ENCODE results near the gene ZNF407.

ZNF407 gene

DNA sequence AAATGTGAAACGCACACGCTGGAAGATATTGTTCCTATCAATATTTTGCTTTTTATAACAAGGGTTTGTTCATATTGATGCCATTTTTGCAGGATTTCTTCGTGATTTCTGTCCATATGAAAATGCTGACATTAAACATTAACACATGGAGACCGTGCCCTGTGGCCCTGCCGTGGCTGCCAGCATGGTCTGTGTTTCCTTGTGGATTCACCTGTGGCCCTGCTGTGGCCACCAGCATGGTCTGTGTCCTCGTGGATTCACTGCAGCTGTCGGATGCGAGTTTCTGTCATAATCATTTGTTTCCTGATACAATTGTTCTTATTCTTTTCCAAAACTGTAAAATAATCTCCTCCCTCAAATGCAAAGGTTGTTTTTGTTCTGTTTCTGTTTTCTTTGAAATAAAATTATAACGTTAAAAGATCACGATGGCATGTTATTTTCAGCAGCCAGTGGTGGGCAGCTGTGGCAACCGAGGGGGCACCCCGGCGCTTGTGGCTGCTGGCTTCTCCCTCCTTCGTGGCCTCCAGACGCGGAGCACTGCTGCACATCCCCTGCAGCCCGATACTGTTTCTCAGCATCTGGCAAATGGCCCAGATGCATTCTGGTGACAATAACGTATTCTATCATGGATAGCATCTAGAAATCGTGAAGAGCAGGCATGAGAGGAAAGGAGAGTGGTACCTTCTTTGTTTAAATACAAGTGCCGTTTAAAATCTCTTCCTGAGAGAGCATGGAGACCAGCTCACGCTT lies 467.8 kb downstream of the ZNF407 start:
- no peak for TF ChIP-seq EZH2phosphoT487 (conservative IDR thresholded peaks at IDR 0.05; ENCODE audit: low read length)
- TF ChIP-seq, protein P1, sequence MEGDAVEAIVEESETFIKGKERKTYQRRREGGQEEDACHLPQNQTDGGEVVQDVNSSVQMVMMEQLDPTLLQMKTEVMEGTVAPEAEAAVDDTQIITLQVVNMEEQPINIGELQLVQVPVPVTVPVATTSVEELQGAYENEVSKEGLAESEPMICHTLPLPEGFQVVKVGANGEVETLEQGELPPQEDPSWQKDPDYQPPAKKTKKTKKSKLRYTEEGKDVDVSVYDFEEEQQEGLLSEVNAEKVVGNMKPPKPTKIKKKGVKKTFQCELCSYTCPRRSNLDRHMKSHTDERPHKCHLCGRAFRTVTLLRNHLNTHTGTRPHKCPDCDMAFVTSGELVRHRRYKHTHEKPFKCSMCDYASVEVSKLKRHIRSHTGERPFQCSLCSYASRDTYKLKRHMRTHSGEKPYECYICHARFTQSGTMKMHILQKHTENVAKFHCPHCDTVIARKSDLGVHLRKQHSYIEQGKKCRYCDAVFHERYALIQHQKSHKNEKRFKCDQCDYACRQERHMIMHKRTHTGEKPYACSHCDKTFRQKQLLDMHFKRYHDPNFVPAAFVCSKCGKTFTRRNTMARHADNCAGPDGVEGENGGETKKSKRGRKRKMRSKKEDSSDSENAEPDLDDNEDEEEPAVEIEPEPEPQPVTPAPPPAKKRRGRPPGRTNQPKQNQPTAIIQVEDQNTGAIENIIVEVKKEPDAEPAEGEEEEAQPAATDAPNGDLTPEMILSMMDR (IDR thresholded peaks at IDR 0.05; ENCODE audit: insufficient read depth, low read length, poor library complexity, severe bottlenecking) = no peak
- Histone ChIP-seq H4K20me1 (ENCODE audit: low read depth, low read length) (no peaks in the 10 kb centered on the region), H3K9me3 (ENCODE audit: insufficient read depth, low read length) (no peaks in the 10 kb centered on the region), H3K27ac (ENCODE audit: low read depth, low read length) (no peak overlapping the region), H3F3A (ENCODE audit: insufficient read depth) (no peaks in the 10 kb centered on the region), H3K27me3 (ENCODE audit: low read length) (no peaks in the 10 kb centered on the region), H3K9me2 (replicated peaks; ENCODE audit: insufficient read depth, low read length) (no peaks in the 10 kb centered on the region), H3K36me3 (ENCODE audit: low read length) (no peaks in the 10 kb centered on the region), H3K79me2 (ENCODE audit: insufficient read depth, low read length) (no peaks in the 10 kb centered on the region), H3K4me2 (ENCODE audit: low read depth, low read length, poor library complexity, severe bottlenecking) (no peak overlapping the region), H2AFZ (ENCODE audit: low read depth, low read length, severe bottlenecking) (no peak overlapping the region), H3K4me3 (ENCODE audit: insufficient read depth, low read length, poor library complexity, severe bottlenecking) (no peak overlapping the region), H3K9ac (ENCODE audit: low read length) (no peak overlapping the region)

DNA sequence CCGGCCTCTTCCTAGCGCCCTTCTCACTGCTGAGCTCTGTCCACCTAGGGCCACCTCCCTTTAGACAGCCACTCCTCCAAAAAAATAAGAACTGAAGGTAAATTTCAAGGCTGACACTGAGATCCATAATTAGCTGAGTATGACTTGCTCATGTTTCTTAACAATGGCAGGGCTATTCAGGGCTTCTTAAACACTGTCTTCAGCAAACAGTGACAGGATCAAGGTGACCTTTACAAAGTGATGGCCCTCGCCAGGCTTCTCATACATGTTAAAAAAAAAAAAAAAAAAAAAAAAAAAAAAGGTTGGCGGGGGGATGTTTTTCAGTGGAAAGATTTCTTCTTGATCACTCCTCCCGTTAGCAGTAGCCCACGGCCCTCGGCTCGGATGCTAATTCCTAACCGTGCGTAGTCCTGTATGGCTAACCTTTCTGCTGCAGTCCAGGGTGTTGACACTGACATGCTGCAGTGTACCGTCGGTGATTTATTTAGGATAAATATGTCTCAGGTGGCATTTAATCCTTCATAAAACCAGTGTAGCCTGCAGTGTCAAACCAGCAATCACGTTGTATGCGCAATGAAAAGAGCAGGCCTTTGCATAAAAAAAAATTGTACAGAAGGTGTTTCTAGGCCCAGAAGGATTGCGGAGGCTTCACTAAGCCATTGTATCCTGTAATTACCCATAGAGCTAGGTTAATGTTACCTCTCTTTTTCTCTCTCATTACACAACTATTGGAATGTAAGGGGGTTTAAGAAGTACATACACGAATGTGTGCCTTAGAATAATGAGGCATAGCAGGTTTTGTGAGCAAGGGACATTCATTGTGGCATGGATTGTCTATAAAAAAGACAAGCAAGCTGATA lies 468.6 kb downstream of the ZNF407 start:
- H3K36me3 ChIP-seq (ENCODE audit: low read length) = no peaks in the 10 kb centered on the region
- no peaks in the 10 kb centered on the region for H3K27me3 ChIP-seq (ENCODE audit: low read length)
- H3K4me2 ChIP-seq (ENCODE audit: low read depth, low read length, poor library complexity, severe bottlenecking) = no peak overlapping the region
- H3K9me2 ChIP-seq (replicated peaks; ENCODE audit: insufficient read depth, low read length) = no peaks in the 10 kb centered on the region
- TF ChIP-seq EZH2phosphoT487 (conservative IDR thresholded peaks at IDR 0.05; ENCODE audit: low read length) = no peak
- TF ChIP-seq, protein P1 (IDR thresholded peaks at IDR 0.05; ENCODE audit: insufficient read depth, low read length, poor library complexity, severe bottlenecking) = no peak
- H4K20me1 ChIP-seq (ENCODE audit: low read depth, low read length) = no peaks in the 10 kb centered on the region
- H3F3A ChIP-seq (ENCODE audit: insufficient read depth) = no peaks in the 10 kb centered on the region
- H3K4me3 ChIP-seq (ENCODE audit: insufficient read depth, low read length, poor library complexity, severe bottlenecking) = no peak overlapping the region
- H3K9ac ChIP-seq (ENCODE audit: low read length) = no peak overlapping the region
- H2AFZ ChIP-seq (ENCODE audit: low read depth, low read length, severe bottlenecking) = no peak overlapping the region
- H3K79me2 ChIP-seq (ENCODE audit: insufficient read depth, low read length) = no peaks in the 10 kb centered on the region
- H3K9me3 ChIP-seq (ENCODE audit: insufficient read depth, low read length) = no peaks in the 10 kb centered on the region
- no peak overlapping the region for H3K27ac ChIP-seq (ENCODE audit: low read depth, low read length)

DNA sequence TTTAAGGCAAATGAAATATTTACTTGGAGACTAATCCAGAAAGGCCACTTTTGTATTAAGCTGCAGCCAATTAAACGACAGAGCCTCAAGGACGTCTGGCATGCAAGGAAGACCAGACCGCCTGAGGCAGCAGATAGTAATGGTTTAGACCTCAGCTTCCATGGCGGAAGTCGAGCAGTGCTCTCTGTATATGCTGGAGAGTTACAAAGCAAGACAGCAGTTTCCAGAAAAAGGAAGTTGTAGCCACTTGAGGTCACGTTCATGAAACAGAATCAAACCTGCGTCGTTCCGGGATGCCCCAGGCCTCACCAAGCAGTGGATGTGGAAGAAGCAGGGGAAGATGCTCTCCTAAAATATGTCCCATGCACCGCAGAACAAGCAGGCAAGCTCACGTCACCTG lies 469.3 kb downstream of the ZNF407 start:
- Histone ChIP-seq H3K9ac (ENCODE audit: low read length) (no peak overlapping the region), H3K79me2 (ENCODE audit: insufficient read depth, low read length) (no peaks in the 10 kb centered on the region), H3K27ac (ENCODE audit: low read depth, low read length) (no peak overlapping the region), H2AFZ (ENCODE audit: low read depth, low read length, severe bottlenecking) (no peak overlapping the region), H4K20me1 (ENCODE audit: low read depth, low read length) (no peaks in the 10 kb centered on the region), H3K9me2 (replicated peaks; ENCODE audit: insufficient read depth, low read length) (no peaks in the 10 kb centered on the region), H3K36me3 (ENCODE audit: low read length) (no peaks in the 10 kb centered on the region), H3K27me3 (ENCODE audit: low read length) (no peaks in the 10 kb centered on the region), H3F3A (ENCODE audit: insufficient read depth) (no peaks in the 10 kb centered on the region), H3K4me2 (ENCODE audit: low read depth, low read length, poor library complexity, severe bottlenecking) (no peak overlapping the region), H3K9me3 (ENCODE audit: insufficient read depth, low read length) (no peaks in the 10 kb centered on the region), H3K4me3 (ENCODE audit: insufficient read depth, low read length, poor library complexity, severe bottlenecking) (no peak overlapping the region)
- TF ChIP-seq, protein P1 (IDR thresholded peaks at IDR 0.05; ENCODE audit: insufficient read depth, low read length, poor library complexity, severe bottlenecking) = no peak
- TF ChIP-seq EZH2phosphoT487 (conservative IDR thresholded peaks at IDR 0.05; ENCODE audit: low read length) = no peak
